CD4-positive, alpha-beta T cell treated with Interleukin-4 for 1 hour (primary cell): Measurements from ENCODE around the gene ANXA6.
"Not testable (repeated sequence)": the region's sequence is repeated elsewhere in the genome, so short reads cannot be mapped to it uniquely, and the experiment has no call there.

Experiments used
- DNase-seq, 2 donors: peaks; one replicate each; pipeline ENCODE4 v3.0.0-alpha.2; 2020 to 2022

Gene ANXA6

GRCh38 chr5:151179489-151179840 lies 21.9 kb upstream of the ANXA6 start:
- no peak for DNase-seq

GRCh38 chr5:151178777-151179488 lies 21.4 kb upstream of the ANXA6 start:
- DNase-seq: no peak

GRCh38 chr5:151178372-151178771 lies 20.8 kb upstream of the ANXA6 start:
- DNase-seq: no peak

- DNase-seq: not testable (repeated sequence)
Observed at GRCh38 chr5:151176268-151176667, 18.7 kb upstream of the ANXA6 start.

- DNase-seq: no peak
Observed at GRCh38 chr5:151174612-151175101, 17.1 kb upstream of the ANXA6 start.

- no peak for DNase-seq
Observed at GRCh38 chr5:151173711-151174611, 16.4 kb upstream of the ANXA6 start.

GRCh38 chr5:151171529-151171928 lies 13.9 kb upstream of the ANXA6 start:
- DNase-seq: no peak

GRCh38 chr5:151168602-151169344 lies 11.2 kb upstream of the ANXA6 start:
- DNase-seq: no peak

- no peak for DNase-seq
Observed at GRCh38 chr5:151167022-151167421, 9.4 kb upstream of the ANXA6 start.

- DNase-seq: peak; percentile 87
Observed at GRCh38 chr5:151164687-151165392, 7.3 kb upstream of the ANXA6 start.

- no peak for DNase-seq
Observed at GRCh38 chr5:151162776-151163175, 5.2 kb upstream of the ANXA6 start.

- no peak for DNase-seq
Observed at GRCh38 chr5:151159649-151160373, 2.2 kb upstream of the ANXA6 start.

GRCh38 chr5:151158287-151158661 lies 695 bp upstream of the ANXA6 start:
- no peak for DNase-seq

GRCh38 chr5:151156507-151157420 lies 815 bp downstream of the ANXA6 start:
- peak in 1 of 2 donors; percentile 15 for DNase-seq

- peak; percentile 19 to 23 for DNase-seq
Observed at GRCh38 chr5:151155775-151156506, 1.6 kb downstream of the ANXA6 start.

- peak; percentile 45 to 67 for DNase-seq
Observed at GRCh38 chr5:151154931-151155774, 2.4 kb downstream of the ANXA6 start.

- no peak for DNase-seq
Observed at GRCh38 chr5:151153766-151154272, 3.8 kb downstream of the ANXA6 start.

- no peak for DNase-seq
Observed at GRCh38 chr5:151153300-151153699, 4.3 kb downstream of the ANXA6 start.

GRCh38 chr5:151151793-151152192 lies 5.8 kb downstream of the ANXA6 start:
- peak; percentile 20 to 54 for DNase-seq
